Colonic mucosa (tissue), 4 donors: ENCODE data around the gene DDX23. TPM values are rescaled to one million over a fixed set of nuclear protein-coding genes. Genes with fewer than 3 reads are reported as not detected.
A peak's percentile ranks its signal among the peaks of the same experiment; 100 is the strongest.

Experiments
- DNase-seq: peaks from one replicate; pipeline ENCODE4 v3.0.0-alpha.2; 2020
- H3K27ac ChIP-seq: fragments of 200-600 bp; one replicate; pipeline ENCODE4 v1.8.0; 2021
- H3K27me3 ChIP-seq: fragments of 200-600 bp; one replicate; pipeline ENCODE4 v1.8.0; 2021
- H3K36me3 ChIP-seq: fragments of 200-600 bp; one replicate; pipeline ENCODE4 v1.8.0; 2021
- H3K4me1 ChIP-seq: fragments of 200-600 bp; one replicate; pipeline ENCODE4 v1.8.0; 2021; ENCODE audit warnings: mild to moderate bottlenecking
- H3K4me3 ChIP-seq: fragments of 200-600 bp; one replicate; pipeline ENCODE4 v1.8.0; 2021
- H3K9ac ChIP-seq, 2 donors: one replicate each; pipeline ENCODE4 v1.7.0; 2013; ENCODE audit warnings: control low read depth in 2 of 2, low read depth in 2 of 2, low read length in 2 of 2
- H3K9me3 ChIP-seq: fragments of 200-600 bp; one replicate; pipeline ENCODE4 v1.8.0; 2021
- intact Hi-C: fragments of 100-400 bp; cut with DNase I; formaldehyde crosslinking; loops from one replicate; pipeline ENCODE4 v1.14.1; 2022
- total RNA-seq, 2 donors: library from RNA; stranded (reverse); fragmentation: NEBNext Ultra II Directional in 1 of 2; extraction: Animal tissue kit (Norgen Biotek cat#: 25700) in 1 of 2; gene quantifications; one replicate each; pipeline ENCODE4 v1.2.1, GENCODE V29; 2021
- TF ChIP-seq, protein P1 (sequence below): fragments of 200-600 bp; IDR thresholded peaks from one replicate; pipeline ENCODE4 v1.8.0; 2022; ENCODE audit warnings: antibody characterized with exemption, mild to moderate bottlenecking
- donor health status: healthy.
- donor health status: DM: no; HTN: no; CAD: no.
- donor health status: DM: no; HTN: no; CAD: no.

The DDX23 gene
- total RNA-seq, 2 donors from 2014 or later = 87.2 to 150 TPM

DNA sequence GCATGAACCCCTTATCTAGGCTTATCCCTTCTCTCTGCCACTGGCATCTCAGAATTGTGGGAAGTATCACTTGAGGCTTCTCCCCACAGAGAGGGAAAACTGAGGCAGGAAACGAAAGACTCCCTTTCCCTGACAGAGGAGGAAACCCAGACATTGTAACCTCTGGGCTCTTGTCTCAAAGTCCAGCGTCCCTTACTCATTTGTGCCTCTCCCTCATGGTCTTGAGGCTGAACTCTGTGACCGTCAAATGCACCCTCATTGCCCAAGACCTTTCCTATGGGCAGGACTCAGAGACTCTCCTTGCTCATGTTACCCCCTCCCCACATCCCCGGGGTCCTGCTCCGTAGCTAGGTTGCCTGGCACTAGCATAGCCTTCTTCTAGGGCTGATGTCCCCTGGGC lies 29.8 kb downstream of the DDX23 start:
- TF ChIP-seq, protein P1, sequence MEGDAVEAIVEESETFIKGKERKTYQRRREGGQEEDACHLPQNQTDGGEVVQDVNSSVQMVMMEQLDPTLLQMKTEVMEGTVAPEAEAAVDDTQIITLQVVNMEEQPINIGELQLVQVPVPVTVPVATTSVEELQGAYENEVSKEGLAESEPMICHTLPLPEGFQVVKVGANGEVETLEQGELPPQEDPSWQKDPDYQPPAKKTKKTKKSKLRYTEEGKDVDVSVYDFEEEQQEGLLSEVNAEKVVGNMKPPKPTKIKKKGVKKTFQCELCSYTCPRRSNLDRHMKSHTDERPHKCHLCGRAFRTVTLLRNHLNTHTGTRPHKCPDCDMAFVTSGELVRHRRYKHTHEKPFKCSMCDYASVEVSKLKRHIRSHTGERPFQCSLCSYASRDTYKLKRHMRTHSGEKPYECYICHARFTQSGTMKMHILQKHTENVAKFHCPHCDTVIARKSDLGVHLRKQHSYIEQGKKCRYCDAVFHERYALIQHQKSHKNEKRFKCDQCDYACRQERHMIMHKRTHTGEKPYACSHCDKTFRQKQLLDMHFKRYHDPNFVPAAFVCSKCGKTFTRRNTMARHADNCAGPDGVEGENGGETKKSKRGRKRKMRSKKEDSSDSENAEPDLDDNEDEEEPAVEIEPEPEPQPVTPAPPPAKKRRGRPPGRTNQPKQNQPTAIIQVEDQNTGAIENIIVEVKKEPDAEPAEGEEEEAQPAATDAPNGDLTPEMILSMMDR = no peak
- no peak overlapping the region for H3K9ac ChIP-seq
- no peaks in the 10 kb centered on the region for H3K9me3 ChIP-seq
- H3K27me3 ChIP-seq = no peaks in the 10 kb centered on the region
- no peak overlapping the region for H3K27ac ChIP-seq
- DNase-seq = no peak
- intact Hi-C loops = no loop called here
- H3K4me1 ChIP-seq = no peaks in the 10 kb centered on the region
- no peaks in the 10 kb centered on the region for H3K36me3 ChIP-seq
- no peak overlapping the region for H3K4me3 ChIP-seq

DNA sequence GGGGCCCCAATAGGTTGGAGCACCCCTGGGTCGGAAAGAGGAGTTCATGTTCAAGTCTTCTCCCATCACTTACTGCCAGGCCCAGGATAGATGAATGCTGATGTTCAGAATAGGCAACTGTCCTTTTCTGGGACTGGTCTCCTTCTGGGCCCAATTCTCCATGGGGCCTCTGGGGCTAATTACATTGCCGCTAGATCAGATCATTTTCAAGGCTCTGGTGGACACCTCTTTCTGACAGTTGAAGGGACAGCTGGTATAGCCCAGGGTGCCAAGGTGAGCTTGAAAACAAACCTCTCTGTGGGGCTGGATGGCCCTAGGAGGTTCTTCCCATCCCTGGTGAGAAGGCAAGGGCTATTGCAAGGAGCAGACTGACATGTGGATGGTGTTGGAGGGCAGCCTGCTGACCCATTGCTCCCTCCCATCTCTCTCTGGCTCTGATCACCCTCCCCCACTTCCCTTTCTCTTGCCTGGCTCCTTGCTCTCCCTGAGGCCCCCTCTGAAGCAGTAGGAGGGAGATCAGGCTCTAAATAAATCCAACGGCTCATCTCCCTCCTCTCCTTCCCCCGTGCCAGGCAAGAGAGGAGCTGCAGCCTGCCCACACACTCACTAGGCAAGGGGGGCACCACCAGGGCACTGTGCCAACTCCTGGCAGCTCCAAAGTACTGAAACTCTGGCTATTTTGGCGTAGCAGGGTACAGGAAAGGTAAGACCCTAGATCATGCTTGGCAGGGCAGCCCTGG lies 31.8 kb downstream of the DDX23 start:
- H3K9me3 ChIP-seq = no peaks in the 10 kb centered on the region
- no peak overlapping the region for H3K27ac ChIP-seq
- DNase-seq = no peak
- H3K36me3 ChIP-seq = no peaks in the 10 kb centered on the region
- no peaks in the 10 kb centered on the region for H3K27me3 ChIP-seq
- TF ChIP-seq, protein P1 = no peak
- H3K4me1 ChIP-seq = peaks cover 8% of the 10 kb centered on the region
- no peak overlapping the region for H3K9ac ChIP-seq
- intact Hi-C loops = no loop called here
- no peak overlapping the region for H3K4me3 ChIP-seq

DNA sequence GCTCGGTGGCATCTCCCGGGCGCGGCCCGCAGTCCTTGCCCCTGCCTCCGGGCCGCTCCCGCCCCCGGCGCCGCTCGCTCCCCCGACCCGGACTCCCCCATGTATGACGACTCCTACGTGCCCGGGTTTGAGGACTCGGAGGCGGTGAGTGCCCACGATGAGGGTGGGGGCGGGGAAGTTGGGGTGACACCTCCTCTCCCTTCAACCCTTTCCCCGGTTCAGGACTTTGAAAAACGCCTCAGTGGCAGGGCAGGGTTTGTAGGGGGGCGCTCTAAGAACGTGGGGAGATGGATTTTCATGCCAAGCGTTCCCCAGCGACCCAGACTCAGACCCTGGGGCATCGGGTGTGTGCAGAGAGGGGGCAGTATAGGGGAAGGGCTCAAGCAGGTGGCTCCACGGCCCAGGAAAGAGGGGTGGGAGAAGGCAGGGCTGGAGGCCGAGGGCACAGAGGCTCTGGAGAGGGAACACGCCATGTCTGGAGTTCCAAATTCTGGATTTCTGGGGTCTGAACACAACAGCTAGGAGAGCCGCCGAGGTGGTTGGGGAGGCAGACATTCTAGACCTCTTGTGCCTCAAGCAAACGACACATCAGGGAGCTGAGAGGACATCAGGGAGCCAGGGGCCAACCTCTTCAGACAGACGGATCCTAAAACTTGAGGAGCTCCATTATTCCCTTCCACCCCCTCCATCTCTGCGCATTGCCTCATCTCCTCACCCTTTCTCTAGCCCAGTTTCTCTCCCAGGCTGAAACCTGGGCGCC lies 33.0 kb downstream of the DDX23 start:
- H3K27me3 ChIP-seq = no peaks in the 10 kb centered on the region
- peak overlapping the region in 1 of 2 donors; percentile 51 for H3K9ac ChIP-seq
- TF ChIP-seq, protein P1 = no peak
- H3K36me3 ChIP-seq = no peaks in the 10 kb centered on the region
- peak overlapping the region; percentile 62 for H3K4me3 ChIP-seq
- H3K27ac ChIP-seq = no peak overlapping the region
- DNase-seq = peak; percentile 69
- peaks cover 8% of the 10 kb centered on the region for H3K4me1 ChIP-seq
- intact Hi-C loops = no loop called here
- no peaks in the 10 kb centered on the region for H3K9me3 ChIP-seq

DNA sequence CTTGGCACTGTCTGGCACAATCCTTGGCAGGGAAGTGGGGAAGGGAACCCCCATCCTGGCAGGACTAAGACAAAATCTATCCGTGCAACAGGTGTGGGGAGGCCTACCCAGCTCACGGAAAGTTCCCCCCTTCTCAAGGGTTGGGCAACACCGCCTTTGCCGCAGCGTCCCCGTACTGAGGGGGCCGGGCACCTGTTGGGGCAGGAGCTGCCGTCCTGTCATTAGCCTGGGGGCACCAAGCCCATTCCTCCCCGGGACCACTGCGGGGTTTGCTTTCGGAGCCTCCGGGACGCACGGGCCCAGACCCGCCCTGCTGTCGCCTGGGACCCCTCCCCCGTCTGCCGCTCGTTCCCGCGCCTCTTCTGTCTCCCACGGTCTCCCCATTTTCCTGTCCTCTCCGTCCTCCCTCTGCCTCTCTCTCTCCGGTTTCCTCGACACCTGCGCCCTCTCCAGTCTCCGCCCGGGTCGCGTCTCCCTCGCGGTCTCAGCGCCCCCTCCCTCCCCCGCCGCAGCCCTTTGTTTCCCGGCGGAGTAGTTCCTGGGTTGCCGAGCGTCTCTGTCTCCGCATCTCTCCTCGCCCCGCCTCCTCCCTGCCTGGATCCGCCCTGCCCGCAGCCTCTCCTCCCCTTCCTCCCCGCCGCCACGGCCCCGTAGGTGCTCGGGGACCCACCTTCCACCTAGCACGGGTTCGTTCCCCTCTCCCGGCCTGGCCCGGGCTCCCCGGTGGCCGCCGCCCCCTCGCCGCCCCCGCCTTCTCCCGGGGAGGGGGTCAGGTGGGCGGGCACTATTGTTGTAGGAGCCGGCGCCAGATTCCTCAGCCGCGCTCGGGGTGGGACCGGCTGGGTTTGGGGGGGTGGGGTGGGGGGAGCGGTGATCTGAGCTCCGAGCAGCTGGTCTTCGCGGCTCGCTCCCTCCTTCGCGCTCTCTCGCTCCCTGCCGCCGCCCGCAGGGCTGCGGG lies 33.8 kb downstream of the DDX23 start, which contains the start of gene CACNB3:
Gene CACNB3, plus strand, starts transcription at position 624 of the 958 bp plus-strand sequence. CDS start 434 bp downstream, outside the sequence.
- DNase-seq = peak; percentile 84
- peaks cover 8% of the 10 kb centered on the region for H3K4me1 ChIP-seq
- peak within 1 kb of the TSS; percentile 62 for H3K4me3 ChIP-seq
- intact Hi-C loops = no loop called here
- H3K9me3 ChIP-seq = no peaks in the 10 kb centered on the region
- H3K9ac ChIP-seq = peak within 1 kb of the TSS; percentile 57 to 62
- no peak within 1 kb of the TSS for H3K27ac ChIP-seq
- TF ChIP-seq, protein P1 = no peak
- H3K27me3 ChIP-seq = no peaks in the 10 kb centered on the region
- no peaks in the 10 kb centered on the region for H3K36me3 ChIP-seq
